UCSD-AML1 (cell line): ENCODE results near the gene TMPRSS6.

Source experiments
- DNase-seq: peaks from one replicate; lab custom pipeline; 2025; ENCODE audit not compliant: unreplicated experiment; lab: John Stamatoyannopoulos, UW

TMPRSS6 gene

GRCh38 chr22:37032535-37033460 is 76.7 kb downstream of the TMPRSS6 start:
- DNase-seq, result no peak

- no peak for DNase-seq
Measured at GRCh38 chr22:37032134-37032534, 77.4 kb downstream of the TMPRSS6 start.

GRCh38 chr22:37030560-37031281 is 78.8 kb downstream of the TMPRSS6 start:
- DNase-seq, result no peak

- DNase-seq, result no peak
Measured at GRCh38 chr22:37028692-37029674, 80.5 kb downstream of the TMPRSS6 start.

- DNase-seq, result no peak
Measured at GRCh38 chr22:37027556-37027955, 82.0 kb downstream of the TMPRSS6 start.

- DNase-seq, result no peak
Measured at GRCh38 chr22:37026325-37026724, 83.2 kb downstream of the TMPRSS6 start.

GRCh38 chr22:37025500-37026070 is 83.9 kb downstream of the TMPRSS6 start:
- DNase-seq, result no peak

GRCh38 chr22:37024339-37025157 is 85.0 kb downstream of the TMPRSS6 start:
- DNase-seq, result no peak

GRCh38 chr22:37023743-37024338 is 85.7 kb downstream of the TMPRSS6 start:
- no peak for DNase-seq

- no peak for DNase-seq
Measured at GRCh38 chr22:37022483-37023337, 86.8 kb downstream of the TMPRSS6 start.

- DNase-seq, result peak; percentile 61
Measured at GRCh38 chr22:37021710-37022482, 87.6 kb downstream of the TMPRSS6 start.

- DNase-seq, result no peak
Measured at GRCh38 chr22:37021041-37021440, 88.5 kb downstream of the TMPRSS6 start.

GRCh38 chr22:37020192-37020479 is 89.4 kb downstream of the TMPRSS6 start:
- DNase-seq, result no peak

- peak; percentile 76 for DNase-seq
Measured at GRCh38 chr22:37019309-37020191, 90.0 kb downstream of the TMPRSS6 start, which contains the start of the genes MPST and TST. TSS of gene MPST (plus strand) at chr22:37019742. CDS start at chr22:37019837, 95 bp downstream. TSS of gene TST (minus strand) at chr22:37019447. CDS start at chr22:37018732, 715 bp downstream.

- no peak for DNase-seq
Measured at GRCh38 chr22:37018815-37019308, 90.7 kb downstream of the TMPRSS6 start.

- no peak for DNase-seq
Measured at GRCh38 chr22:37018086-37018814, 91.3 kb downstream of the TMPRSS6 start.
